ENCODE results near the gene TOMM6. TPM values are rescaled to one million over a fixed set of nuclear protein-coding genes. Genes with fewer than 3 reads are reported as not detected.

Gene TOMM6
- total RNA-seq, 1 experiment from 2014 or later: 292 TPM

DNA sequence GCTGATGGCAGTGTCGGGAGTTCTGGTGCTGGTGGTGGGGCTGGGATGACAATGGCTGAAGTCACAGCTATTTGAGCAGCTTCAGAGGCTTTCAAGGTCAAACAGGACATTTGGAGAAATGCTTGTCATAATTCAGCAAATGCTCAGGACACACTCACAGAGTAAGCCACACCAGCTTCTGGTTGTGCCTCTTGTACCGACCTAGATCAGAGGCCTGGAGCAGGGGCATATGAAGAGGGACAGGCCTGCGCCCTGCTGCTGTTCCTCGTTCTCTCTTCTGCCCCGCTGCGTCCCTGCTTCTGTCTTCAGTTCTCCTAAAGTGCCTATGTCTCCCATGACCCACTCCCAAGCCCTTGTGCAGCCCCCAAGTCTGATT lies 39.4 kb upstream of the TOMM6 start:
- Histone ChIP-seq H3K4me2 (ENCODE audit: low read length) (no peak overlapping the region), H3K4me3 (replicated peaks in 1 of 2; ENCODE audit: low read depth in 1 of 2, low read length in 2 of 2) (no peak overlapping the region), H3K9me2 (ENCODE audit: insufficient read depth) (no peaks in the 10 kb centered on the region), H3K27me3 (ENCODE audit: insufficient read depth, low read length) (no peaks in the 10 kb centered on the region), H4K20me1 (ENCODE audit: insufficient read depth) (no peaks in the 10 kb centered on the region), H3K4me1 (ENCODE audit: control insufficient read depth in 1 of 2, insufficient read depth in 2 of 2, low read length in 2 of 2) (no peaks in the 10 kb centered on the region), H3K79me2 (ENCODE audit: insufficient read depth, low read length) (no peaks in the 10 kb centered on the region), H3K9ac (ENCODE audit: low read length) (no peak overlapping the region), H3K27ac (ENCODE audit: low read depth, low read length) (no peak overlapping the region), H2AFZ (ENCODE audit: low read depth, low read length, poor library complexity, severe bottlenecking) (no peak overlapping the region), H3K36me3 (ENCODE audit: control insufficient read depth in 1 of 2, insufficient read depth in 2 of 2, low read length in 2 of 2) (no peaks in the 10 kb centered on the region), H3K9me3 (ENCODE audit: control insufficient read depth in 1 of 2, insufficient read depth in 1 of 2, low read depth in 1 of 2, low read length in 2 of 2) (no peaks in the 10 kb centered on the region)
- TF ChIP-seq SIN3A (IDR thresholded peaks at IDR 0.05; ENCODE audit: low read depth): no peak
- no peak for TF ChIP-seq TCF7L2 (IDR thresholded peaks at IDR 0.05; ENCODE audit: borderline replicate concordance, extremely low read depth, insufficient read depth, insufficient read length)
- TF ChIP-seq CTCF (IDR thresholded peaks at IDR 0.05 in 2 of 3, conservative IDR thresholded peaks at IDR 0.05 in 1 of 3; ENCODE audit: borderline replicate concordance in 1 of 3, insufficient read depth in 1 of 3, low read depth in 2 of 3, low read length in 2 of 3): no peak
- no peak for TF ChIP-seq SRF (IDR thresholded peaks at IDR 0.05; ENCODE audit: low read depth)
- TF ChIP-seq ZBTB33 (IDR thresholded peaks at IDR 0.05; ENCODE audit: extremely low read depth, insufficient replicate concordance, low read length): no peak
- TF ChIP-seq RAD21 (IDR thresholded peaks at IDR 0.05; ENCODE audit: low read depth): no peak
- no peak for TF ChIP-seq JUND (IDR thresholded peaks at IDR 0.05)
- no peak for TF ChIP-seq POLR2AphosphoS5 (IDR thresholded peaks at IDR 0.05; ENCODE audit: low read depth, low read length)
- no peak for TF ChIP-seq EZH2phosphoT487 (IDR thresholded peaks at IDR 0.05; ENCODE audit: borderline replicate concordance)
- TF ChIP-seq CEBPB (IDR thresholded peaks at IDR 0.05; ENCODE audit: low read depth): no peak
- no peak for TF ChIP-seq EGR1 (IDR thresholded peaks at IDR 0.05; ENCODE audit: low read depth)
- DNase-seq (ENCODE audit: low read depth, low spot score): no peak
- CTCF ChIA-PET: no interaction called here
- RAD21 ChIA-PET (ENCODE audit: low non-redundant PET in 1 of 2, low total read pairs in 2 of 2, uncharacterized antibody in 2 of 2, unreplicated experiment in 2 of 2): no interaction called here
- no peak for ATAC-seq
- BruUV-seq (replicated peaks): no TSS peak
- POLR2A ChIA-PET: no interaction called here
- intact Hi-C loops (cut with micrococcal nuclease): no loop called here
